ENCODE data around the gene GALNT8.

DNA sequence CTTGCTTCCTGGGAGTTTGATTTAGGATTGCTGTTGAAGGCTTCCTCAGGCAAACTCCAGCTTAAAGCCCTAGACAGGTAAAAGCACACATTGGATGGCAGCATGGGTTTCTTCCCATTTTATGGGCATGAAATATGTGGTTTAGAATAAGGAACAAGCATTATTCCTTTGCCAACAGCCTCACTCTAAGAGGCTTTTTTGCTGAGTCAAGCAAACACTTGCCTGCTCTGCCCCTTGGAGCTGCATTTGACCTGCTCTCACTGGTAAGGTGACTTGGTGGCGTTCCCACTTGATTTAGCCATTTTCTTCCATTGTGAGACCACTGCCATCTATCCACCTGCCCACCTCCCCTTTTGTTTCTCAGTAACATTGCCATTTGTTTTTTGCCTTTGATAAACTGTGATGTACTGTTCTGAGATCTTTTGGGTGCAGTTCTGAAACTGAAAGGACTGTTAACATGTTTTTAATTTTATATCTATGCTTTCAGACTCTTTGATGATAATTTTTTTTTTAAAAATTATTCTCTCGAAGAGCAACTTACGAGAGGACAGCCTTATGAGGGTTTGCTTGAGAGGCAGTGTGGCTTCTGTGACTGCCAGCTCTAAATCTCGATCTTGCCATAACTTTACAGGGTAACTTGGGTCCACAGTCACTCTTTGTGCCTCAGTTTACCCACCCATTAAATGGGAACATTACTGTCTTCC, 92.6 kb downstream of the GALNT8 start:
- TF ChIP-seq, protein P1, sequence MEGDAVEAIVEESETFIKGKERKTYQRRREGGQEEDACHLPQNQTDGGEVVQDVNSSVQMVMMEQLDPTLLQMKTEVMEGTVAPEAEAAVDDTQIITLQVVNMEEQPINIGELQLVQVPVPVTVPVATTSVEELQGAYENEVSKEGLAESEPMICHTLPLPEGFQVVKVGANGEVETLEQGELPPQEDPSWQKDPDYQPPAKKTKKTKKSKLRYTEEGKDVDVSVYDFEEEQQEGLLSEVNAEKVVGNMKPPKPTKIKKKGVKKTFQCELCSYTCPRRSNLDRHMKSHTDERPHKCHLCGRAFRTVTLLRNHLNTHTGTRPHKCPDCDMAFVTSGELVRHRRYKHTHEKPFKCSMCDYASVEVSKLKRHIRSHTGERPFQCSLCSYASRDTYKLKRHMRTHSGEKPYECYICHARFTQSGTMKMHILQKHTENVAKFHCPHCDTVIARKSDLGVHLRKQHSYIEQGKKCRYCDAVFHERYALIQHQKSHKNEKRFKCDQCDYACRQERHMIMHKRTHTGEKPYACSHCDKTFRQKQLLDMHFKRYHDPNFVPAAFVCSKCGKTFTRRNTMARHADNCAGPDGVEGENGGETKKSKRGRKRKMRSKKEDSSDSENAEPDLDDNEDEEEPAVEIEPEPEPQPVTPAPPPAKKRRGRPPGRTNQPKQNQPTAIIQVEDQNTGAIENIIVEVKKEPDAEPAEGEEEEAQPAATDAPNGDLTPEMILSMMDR (IDR thresholded peaks at IDR 0.05), result no peak
- no peak for TF ChIP-seq POLR2A (IDR thresholded peaks at IDR 0.05)
- no peak for TF ChIP-seq POLR2AphosphoS5 (IDR thresholded peaks at IDR 0.05; ENCODE audit: insufficient read depth in 1 of 2, low read depth in 1 of 2)
